Measurements from ENCODE around the gene HMG20B. TPM values are rescaled to one million over a fixed set of nuclear protein-coding genes. Genes with fewer than 3 reads are reported as not detected.
"Not testable (repeated sequence)": the region's sequence is repeated elsewhere in the genome, so short reads cannot be mapped to it uniquely, and the experiment has no call there.

Gene HMG20B
- total RNA-seq = 10 to 100 TPM; 35.7 to 46.0 (median 36.2) TPM
- polyA plus RNA-seq = 50.5 TPM
- long read RNA-seq, donor 1, transcript HMG20B-202 (10 exons, 1,596 nt) = major isoform, 96 of 128 reads
- long read RNA-seq, donor 1, partial matches to known transcripts = 22 of 128 reads
- long read RNA-seq, donor 1, other reads (novel, unspliced or antisense) = 9 of 128 reads
- long read RNA-seq, donor 2, transcript HMG20B-202 (10 exons, 1,596 nt) = major isoform, 62 of 83 reads
- long read RNA-seq, donor 2, partial matches to known transcripts = 8 of 83 reads
- long read RNA-seq, donor 2, other reads (novel, unspliced or antisense) = 12 of 83 reads
- long read RNA-seq, donor 3, transcript HMG20B-202 (10 exons, 1,596 nt) = major isoform, 307 of 373 reads
- long read RNA-seq, donor 3, partial matches to known transcripts = 37 of 373 reads
- long read RNA-seq, donor 3, other reads (novel, unspliced or antisense) = 28 of 373 reads
- long read RNA-seq, donor 4, transcript HMG20B-202 (10 exons, 1,596 nt) = major isoform, 38 of 58 reads
- long read RNA-seq, donor 4, partial matches to known transcripts = 9 of 58 reads
- long read RNA-seq, donor 4, other reads (novel, unspliced or antisense) = 10 of 58 reads

GRCh38 chr19:3572855-3573161 is at the start of gene HMG20B:
Gene HMG20B (plus strand): TSS chr19:3572944. CDS start chr19:3573310, 366 bp downstream.
- peak within 1 kb of the TSS; percentile 94 for H3K4me3 ChIP-seq (ENCODE audit: low read length)
- no peaks in the 10 kb centered on the region for H3K4me1 ChIP-seq (ENCODE audit: control insufficient read depth, insufficient read depth, low read length)
- H3K9me3 ChIP-seq (ENCODE audit: control insufficient read depth, low read length) = no peaks in the 10 kb centered on the region
- DNase-seq = no peak
- intact Hi-C loops (cut with DNase I) = loop anchor here in 1 of 4 donors (10.0 kb wide), 1 partner anchor 52 kb away; the partner anchor contains the start of gene CACTIN
- H3K27me3 ChIP-seq (ENCODE audit: control insufficient read depth, insufficient read depth) = no peaks in the 10 kb centered on the region
- WGBS = under 1% methylated on average over 30 of the region's 30 CpGs
- H3K27ac ChIP-seq (ENCODE audit: low read length) = no peak within 1 kb of the TSS
- no peak for ATAC-seq

GRCh38 chr19:3523361-3524077 is 49.2 kb upstream of the HMG20B start:
- 91% methylated on average over 21 of the region's 21 CpGs for WGBS

GRCh38 chr19:3524078-3524842 is 48.5 kb upstream of the HMG20B start:
- Histone ChIP-seq H3K9me3 (ENCODE audit: control insufficient read depth, low read length) (no peaks in the 10 kb centered on the region), H3K27me3 (ENCODE audit: control insufficient read depth, insufficient read depth) (no peaks in the 10 kb centered on the region), H3K27ac (ENCODE audit: low read length) (no peak overlapping the region), H3K4me1 (ENCODE audit: control insufficient read depth, insufficient read depth, low read length) (no peaks in the 10 kb centered on the region), H3K4me3 (ENCODE audit: low read length) (no peak overlapping the region)
- DNase-seq (peak in 1 of 3 donors; percentile 25), ATAC-seq (no peak)
- intact Hi-C loops (cut with DNase I) = no loop called here
- 93% methylated on average over 33 of the region's 33 CpGs for WGBS

More at GRCh38 chr19:3523361-3524077, 49.2 kb upstream of the HMG20B start:
- Histone ChIP-seq H3K4me1 (ENCODE audit: control insufficient read depth, insufficient read depth, low read length) (no peaks in the 10 kb centered on the region), H3K9me3 (ENCODE audit: control insufficient read depth, low read length) (no peaks in the 10 kb centered on the region), H3K27ac (ENCODE audit: low read length) (no peak overlapping the region), H3K4me3 (ENCODE audit: low read length) (no peak overlapping the region), H3K27me3 (ENCODE audit: control insufficient read depth, insufficient read depth) (no peaks in the 10 kb centered on the region)
- ATAC-seq (no peak), DNase-seq (no peak)
- intact Hi-C loops (cut with DNase I) = no loop called here

GRCh38 chr19:3524904-3525451 is 47.8 kb upstream of the HMG20B start:
- ATAC-seq = no peak
- WGBS = 92% methylated on average over 20 of the region's 20 CpGs
- intact Hi-C loops (cut with DNase I) = no loop called here
- H3K27ac ChIP-seq (ENCODE audit: low read length) = no peak overlapping the region
- H3K4me1 ChIP-seq (ENCODE audit: control insufficient read depth, insufficient read depth, low read length) = no peaks in the 10 kb centered on the region
- no peak for DNase-seq
- H3K4me3 ChIP-seq (ENCODE audit: low read length) = no peak overlapping the region
- H3K9me3 ChIP-seq (ENCODE audit: control insufficient read depth, low read length) = no peaks in the 10 kb centered on the region
- no peaks in the 10 kb centered on the region for H3K27me3 ChIP-seq (ENCODE audit: control insufficient read depth, insufficient read depth)

- no peak overlapping the region for H3K4me3 ChIP-seq (ENCODE audit: low read length)
- peak in 1 of 3 donors; percentile 40 for DNase-seq
- H3K4me1 ChIP-seq (ENCODE audit: control insufficient read depth, insufficient read depth, low read length) = no peaks in the 10 kb centered on the region
- WGBS = 94% methylated on average over 28 of the region's 28 CpGs
- no peaks in the 10 kb centered on the region for H3K27me3 ChIP-seq (ENCODE audit: control insufficient read depth, insufficient read depth)
- no peak for ATAC-seq
- no peak overlapping the region for H3K27ac ChIP-seq (ENCODE audit: low read length)
- intact Hi-C loops (cut with DNase I) = no loop called here
- no peaks in the 10 kb centered on the region for H3K9me3 ChIP-seq (ENCODE audit: control insufficient read depth, low read length)
These were observed 46.1 kb upstream of the HMG20B start for GRCh38 chr19:3526507-3527237.

GRCh38 chr19:3527238-3527910 is 45.4 kb upstream of the HMG20B start:
- ATAC-seq = no peak
- WGBS = 97% methylated on average over 21 of the region's 21 CpGs
- peak in 1 of 3 donors; percentile 45 for DNase-seq
- H3K27ac ChIP-seq (ENCODE audit: low read length) = no peak overlapping the region
- no peaks in the 10 kb centered on the region for H3K4me1 ChIP-seq (ENCODE audit: control insufficient read depth, insufficient read depth, low read length)
- H3K27me3 ChIP-seq (ENCODE audit: control insufficient read depth, insufficient read depth) = no peaks in the 10 kb centered on the region
- no peak overlapping the region for H3K4me3 ChIP-seq (ENCODE audit: low read length)
- intact Hi-C loops (cut with DNase I) = no loop called here
- H3K9me3 ChIP-seq (ENCODE audit: control insufficient read depth, low read length) = no peaks in the 10 kb centered on the region

- Histone ChIP-seq H3K9me3 (ENCODE audit: control insufficient read depth, low read length) (no peaks in the 10 kb centered on the region), H3K27me3 (ENCODE audit: control insufficient read depth, insufficient read depth) (no peaks in the 10 kb centered on the region), H3K4me3 (ENCODE audit: low read length) (no peak overlapping the region), H3K4me1 (ENCODE audit: control insufficient read depth, insufficient read depth, low read length) (no peaks in the 10 kb centered on the region), H3K27ac (ENCODE audit: low read length) (no peak overlapping the region)
- DNase-seq = peak in 1 of 3 donors; percentile 38
- ATAC-seq = no peak
- WGBS = 99% methylated on average over 14 of the region's 14 CpGs
- intact Hi-C loops (cut with DNase I) = no loop called here
These were observed 44.7 kb upstream of the HMG20B start for GRCh38 chr19:3528080-3528479.

- H3K4me3 ChIP-seq (ENCODE audit: low read length) = no peak overlapping the region
- DNase-seq (no peak), ATAC-seq (no peak)
- H3K4me1 ChIP-seq (ENCODE audit: control insufficient read depth, insufficient read depth, low read length) = no peaks in the 10 kb centered on the region
- intact Hi-C loops (cut with DNase I) = no loop called here
- 96% methylated on average over 20 of the region's 20 CpGs for WGBS
- H3K27ac ChIP-seq (ENCODE audit: low read length) = no peak overlapping the region
- H3K27me3 ChIP-seq (ENCODE audit: control insufficient read depth, insufficient read depth) = no peaks in the 10 kb centered on the region
- H3K9me3 ChIP-seq (ENCODE audit: control insufficient read depth, low read length) = no peaks in the 10 kb centered on the region
These were observed 44.1 kb upstream of the HMG20B start for GRCh38 chr19:3528539-3529211.

GRCh38 chr19:3529299-3529698 is 43.4 kb upstream of the HMG20B start:
- 99% methylated on average over 7 of the region's 7 CpGs for WGBS

More at GRCh38 chr19:3529299-3529698, 43.4 kb upstream of the HMG20B start:
- H3K9me3 ChIP-seq (ENCODE audit: control insufficient read depth, low read length); H3K27ac ChIP-seq (ENCODE audit: low read length); H3K4me1 ChIP-seq (ENCODE audit: control insufficient read depth, insufficient read depth, low read length); H3K4me3 ChIP-seq (ENCODE audit: low read length); intact Hi-C loops (cut with DNase I); DNase-seq; H3K27me3 ChIP-seq (ENCODE audit: control insufficient read depth, insufficient read depth); ATAC-seq: not testable (repeated sequence)

Measured in right cardiac atrium (tissue), 5 donors.